NCI-H748 (cell line): Measurements from ENCODE around the gene SELENOM.

Experiments used
- DNase-seq: peaks from one replicate; lab custom pipeline; 2025; ENCODE audit not compliant: unreplicated experiment; lab: John Stamatoyannopoulos, UW

SELENOM gene

DNA sequence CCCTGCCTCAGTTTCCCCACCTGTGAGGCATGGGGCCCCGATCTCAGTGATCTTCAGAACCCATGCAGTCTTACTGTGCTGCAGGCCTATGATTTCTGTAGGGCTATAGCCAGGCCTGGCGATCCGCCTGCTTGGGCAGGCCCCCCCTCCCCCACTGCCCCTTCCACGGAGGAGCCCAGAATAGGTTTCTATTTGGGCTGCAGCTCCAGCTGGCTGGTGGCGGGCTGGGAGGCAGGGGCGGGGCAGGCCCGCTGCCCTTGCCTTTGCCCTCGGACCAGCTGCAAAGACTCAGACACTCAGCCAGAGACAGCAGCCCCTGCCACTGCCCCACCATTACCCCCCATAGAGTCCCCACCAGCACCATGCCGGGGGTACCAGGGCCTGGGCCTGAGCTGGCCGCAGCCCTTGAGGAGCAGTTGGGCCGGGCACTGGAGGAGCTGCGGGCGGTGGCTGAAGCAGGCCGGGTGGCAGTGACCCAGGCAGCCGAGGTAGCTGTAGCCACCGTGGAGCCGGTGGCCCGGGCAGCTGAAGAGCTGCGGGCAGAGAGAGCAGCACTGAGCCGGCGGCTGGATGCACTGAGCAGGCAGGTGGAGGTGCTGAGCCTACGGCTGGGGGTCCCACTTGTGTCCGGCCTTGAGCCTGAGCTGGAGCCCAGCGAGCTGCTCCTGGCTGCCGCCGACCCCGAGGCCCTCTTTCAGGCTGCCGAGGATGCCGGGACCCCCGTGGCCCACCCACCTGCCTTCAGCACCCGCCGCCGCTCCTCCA, 14.1 kb downstream of the SELENOM start:
- DNase-seq = no peak

DNA sequence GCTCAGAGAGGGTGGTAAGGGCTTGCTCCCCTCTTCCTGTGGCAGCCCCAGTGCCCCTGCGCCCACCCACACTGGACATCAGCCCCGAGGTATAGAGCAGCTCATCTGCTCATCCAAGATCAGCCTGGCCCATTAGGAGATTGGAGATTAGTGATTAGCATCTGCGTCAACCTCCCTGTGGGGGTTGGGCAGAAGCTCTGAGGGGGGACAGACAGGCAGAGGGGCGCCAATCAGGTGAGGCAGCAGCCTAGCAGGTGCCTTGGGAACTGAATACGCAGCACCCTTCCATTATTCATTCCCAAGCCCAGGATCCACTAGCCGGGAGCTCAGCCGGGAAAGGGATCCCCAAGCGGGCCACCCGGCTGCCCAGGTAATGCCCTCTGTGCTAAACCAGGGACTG, 15.2 kb downstream of the SELENOM start:
- DNase-seq = no peak

DNA sequence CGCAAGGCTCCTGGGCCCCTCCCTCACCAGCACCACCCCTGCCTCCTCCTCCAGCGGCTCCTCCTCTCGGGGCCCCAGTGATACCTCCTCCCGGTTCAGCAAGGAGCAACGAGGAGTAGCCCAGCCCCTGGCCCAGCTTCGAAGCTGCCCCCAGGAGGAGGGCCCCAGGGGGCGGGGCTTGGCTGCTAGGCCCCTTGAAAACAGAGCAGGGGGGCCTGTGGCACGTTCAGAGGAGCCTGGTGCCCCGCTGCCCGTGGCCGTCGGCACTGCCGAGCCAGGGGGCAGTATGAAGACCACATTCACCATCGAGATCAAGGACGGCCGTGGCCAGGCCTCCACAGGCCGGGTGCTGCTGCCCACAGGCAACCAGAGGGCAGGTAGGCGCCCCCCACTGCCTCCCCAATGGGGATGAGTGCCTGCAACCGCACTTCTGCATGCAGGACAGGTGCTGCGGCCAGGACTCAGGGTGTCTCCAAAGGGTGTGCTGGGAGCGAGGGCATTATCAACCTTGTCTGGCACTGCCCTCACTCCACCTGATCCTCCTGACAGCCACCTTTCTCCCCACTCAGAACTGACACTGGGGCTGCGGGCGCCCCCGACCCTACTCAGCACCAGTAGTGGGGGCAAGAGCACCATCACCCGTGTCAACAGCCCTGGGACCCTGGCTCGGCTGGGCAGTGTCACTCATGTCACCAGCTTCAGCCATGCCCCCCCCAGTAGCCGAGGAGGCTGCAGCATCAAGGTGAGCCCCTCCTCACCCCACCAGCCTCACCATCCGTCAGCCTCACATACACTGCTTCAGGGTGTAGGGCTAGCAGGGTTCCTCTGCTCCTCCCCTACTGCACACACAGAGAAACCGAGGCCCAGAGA, 16.0 kb downstream of the SELENOM start:
- DNase-seq = no peak

DNA sequence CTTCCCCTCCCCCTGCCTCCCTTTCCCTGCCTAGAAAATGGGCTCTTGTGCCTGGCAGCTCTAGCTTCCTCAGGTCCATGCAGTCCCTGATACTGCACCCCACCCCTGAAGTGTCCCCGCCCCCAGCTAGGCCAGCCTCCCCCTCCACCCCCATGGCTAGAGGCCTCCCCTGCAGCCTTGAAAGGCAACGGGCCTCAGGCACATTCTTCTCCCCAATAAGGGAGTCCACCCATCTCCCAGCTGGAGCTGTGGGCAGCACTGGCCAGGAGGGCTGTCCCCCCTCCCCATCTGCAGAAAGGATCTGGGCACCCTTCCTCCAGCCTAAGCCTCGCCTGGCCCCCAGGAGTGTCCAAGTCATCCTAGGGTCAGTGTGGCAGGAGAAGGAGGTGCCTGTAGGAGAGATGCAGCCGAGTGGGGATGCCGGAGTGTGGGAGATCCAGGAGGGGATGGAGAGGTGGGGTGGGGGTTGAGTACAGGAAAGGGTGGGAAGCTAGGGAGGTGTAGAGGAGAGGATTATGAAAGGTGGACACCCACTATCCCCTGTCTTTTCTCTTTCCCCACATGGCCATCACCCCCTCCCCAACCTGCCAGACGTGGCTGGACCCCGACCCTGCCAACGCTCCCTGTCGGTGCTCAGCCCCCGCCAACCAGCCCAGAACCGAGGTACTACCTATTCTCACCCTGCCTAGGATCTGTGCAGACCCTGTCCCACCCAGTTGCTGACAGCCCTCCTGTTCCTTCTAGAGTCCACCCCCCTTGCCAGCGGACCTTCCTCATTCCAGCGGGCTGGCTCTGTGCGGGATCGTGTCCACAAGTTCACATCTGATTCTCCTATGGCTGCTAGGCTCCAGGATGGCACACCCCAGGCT, 16.9 kb downstream of the SELENOM start:
- no peak for DNase-seq

DNA sequence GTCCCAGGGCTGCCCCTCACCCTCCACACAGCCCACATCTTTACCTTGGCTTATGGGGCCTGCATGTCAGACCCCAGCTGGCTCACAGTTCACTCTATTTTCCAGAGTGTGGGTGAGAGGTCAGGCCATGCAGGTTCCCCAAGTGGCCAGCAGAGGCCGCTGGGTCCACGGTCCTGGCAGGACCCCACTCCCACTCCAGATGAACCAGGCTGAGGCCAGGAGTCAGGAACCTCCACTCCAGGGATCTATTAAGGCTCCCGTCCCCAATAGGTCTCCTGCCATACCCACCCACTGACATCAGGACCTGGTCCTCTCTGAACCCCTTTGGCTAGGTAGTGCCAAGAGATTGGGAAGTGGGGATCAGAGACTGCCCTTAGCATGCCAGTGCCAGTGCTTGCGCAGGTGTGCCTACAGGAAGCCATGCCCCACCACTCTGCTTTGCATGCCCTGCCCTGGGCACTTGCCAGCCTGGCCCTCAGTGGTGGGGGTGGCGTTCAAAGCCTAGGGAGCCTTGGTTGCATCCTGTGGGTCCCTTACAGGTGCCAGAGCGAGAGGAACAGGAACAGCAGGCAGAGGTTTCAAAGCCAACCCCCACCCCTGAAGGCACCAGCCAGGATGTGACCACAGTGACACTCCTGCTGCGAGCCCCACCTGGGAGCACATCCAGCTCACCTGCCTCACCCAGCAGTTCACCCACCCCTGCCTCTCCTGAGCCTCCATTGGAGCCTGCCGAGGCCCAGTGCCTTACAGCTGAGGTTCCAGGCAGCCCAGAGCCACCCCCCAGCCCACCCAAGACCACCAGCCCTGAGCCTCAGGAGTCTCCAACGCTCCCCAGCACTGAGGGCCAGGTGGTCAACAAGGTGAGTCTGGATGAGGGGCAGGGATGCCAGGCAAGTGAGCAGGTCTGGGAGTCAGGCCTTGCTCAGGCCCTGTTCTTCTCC, 17.9 kb downstream of the SELENOM start:
- DNase-seq = peak; percentile 16

DNA sequence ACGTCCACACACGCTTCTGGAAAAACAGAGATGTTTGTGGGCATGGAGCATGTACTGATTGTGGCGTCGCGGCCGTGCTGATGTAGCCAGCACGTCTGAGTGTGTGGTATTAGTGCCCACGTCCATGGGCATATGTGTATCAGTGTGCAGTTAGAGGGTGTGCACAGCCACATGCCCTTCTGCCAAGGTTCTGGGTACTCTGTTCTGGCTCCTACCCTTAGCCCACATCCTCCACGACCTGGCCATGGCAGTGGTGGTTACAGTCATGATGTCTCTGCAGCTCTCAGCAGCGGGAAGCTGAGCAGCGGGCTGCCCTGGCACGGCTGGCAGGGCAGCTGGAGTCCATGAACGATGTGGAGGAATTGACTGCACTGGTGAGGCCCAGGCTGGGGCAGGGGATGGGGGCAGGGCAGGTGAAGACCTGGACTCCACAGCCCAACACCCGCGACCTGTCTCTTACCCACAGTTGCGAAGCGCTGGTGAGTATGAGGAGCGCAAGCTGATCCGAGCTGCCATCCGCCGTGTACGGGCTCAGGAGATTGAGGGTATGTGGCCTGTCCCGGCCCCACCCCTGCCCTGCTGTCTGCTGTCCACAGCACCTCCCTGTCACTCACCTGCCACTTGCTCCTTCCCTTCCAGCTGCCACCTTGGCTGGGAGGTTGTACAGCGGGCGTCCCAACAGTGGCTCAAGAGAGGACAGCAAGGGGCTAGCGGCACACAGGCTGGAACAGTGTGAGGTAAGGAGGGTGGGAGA, 19.0 kb downstream of the SELENOM start:
- DNase-seq = no peak

DNA sequence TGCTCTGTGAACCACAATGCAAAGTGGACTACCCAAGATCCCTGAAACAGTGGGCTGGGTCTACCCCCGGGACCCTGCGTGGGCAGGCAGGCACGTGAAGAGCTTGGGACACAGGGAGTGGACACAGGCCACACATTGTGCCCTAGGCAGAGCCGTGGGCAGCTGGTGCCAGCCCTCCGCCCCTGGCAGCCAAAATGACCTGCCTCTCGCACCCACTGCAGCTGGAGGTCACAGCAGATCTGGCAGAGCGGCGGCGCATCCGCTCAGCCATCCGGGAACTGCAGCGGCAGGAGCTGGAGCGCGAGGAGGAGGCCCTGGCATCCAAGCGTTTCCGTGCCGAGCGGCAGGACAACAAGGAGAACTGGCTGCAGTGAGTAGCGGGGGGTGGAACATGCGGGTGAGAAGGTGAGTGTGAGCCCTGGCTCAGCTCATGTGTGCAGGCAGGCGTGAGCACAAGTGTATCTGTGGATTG, 19.6 kb downstream of the SELENOM start:
- DNase-seq = no peak

DNA sequence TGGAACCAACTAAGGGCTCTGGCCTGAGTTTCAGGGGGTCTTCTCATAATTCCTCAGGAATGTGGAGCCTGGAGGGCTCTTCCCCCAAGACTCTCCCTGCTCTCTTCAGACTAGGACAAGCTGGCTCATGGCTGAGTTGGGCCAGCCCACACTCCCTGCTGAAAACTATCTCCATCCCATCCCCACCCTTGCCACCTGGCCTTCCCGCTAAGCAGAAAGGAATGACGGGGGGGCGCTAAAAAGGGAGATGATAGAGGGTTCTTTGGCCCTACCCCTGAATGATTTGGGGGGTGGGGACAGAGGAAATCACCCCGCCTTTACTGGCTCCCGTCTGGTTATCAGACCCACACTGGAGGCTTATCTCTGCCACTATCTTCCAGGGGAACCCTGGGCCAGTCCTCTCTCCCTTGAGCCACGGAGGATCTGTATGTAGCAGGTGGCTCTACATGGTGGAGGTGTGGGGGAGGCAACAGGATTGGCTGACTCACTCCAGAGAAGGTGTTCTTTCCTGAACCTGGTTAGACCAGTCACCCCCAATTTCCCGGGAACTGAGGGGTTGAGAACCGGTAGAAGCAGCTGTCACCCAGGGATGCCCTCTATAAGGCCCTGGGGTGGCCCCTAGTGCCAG, 20.6 kb downstream of the SELENOM start:
- DNase-seq = no peak

DNA sequence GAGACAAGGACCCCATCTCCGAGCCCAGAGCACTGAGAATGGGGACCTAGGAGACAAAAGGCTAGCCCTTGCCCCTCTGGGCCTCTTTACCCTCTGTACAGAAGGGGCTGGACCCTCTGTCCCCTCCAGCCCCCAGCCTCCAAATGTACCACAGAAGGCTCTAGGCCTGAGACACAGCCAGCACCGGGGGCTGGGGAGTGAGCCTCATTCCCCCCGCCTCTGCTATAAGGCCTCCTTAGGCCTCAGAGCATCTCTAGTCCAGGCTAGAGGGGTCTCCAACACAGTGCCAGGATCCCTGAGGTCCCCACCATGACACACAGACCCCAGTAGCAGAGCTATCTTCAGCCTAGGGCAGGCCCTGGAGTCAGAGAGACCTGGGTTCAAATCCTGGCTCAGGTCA, 21.4 kb downstream of the SELENOM start:
- no peak for DNase-seq

DNA sequence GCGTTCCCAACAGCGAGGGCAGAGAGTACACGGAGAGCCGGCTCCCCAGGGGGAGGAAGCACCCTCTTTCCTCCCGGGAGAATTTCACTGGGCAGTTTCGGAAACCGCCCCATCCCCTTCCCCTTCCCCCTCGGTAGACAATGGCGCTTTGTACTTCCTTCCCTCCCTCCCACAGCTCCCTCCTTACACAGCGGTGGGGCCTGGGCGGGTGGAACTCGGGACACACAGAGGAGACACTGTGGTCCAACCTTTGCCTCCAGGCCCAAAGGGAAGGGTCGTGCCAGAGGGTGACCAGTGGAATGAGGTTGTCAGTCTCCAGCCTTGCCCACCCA, 21.9 kb downstream of the SELENOM start:
- no peak for DNase-seq

DNA sequence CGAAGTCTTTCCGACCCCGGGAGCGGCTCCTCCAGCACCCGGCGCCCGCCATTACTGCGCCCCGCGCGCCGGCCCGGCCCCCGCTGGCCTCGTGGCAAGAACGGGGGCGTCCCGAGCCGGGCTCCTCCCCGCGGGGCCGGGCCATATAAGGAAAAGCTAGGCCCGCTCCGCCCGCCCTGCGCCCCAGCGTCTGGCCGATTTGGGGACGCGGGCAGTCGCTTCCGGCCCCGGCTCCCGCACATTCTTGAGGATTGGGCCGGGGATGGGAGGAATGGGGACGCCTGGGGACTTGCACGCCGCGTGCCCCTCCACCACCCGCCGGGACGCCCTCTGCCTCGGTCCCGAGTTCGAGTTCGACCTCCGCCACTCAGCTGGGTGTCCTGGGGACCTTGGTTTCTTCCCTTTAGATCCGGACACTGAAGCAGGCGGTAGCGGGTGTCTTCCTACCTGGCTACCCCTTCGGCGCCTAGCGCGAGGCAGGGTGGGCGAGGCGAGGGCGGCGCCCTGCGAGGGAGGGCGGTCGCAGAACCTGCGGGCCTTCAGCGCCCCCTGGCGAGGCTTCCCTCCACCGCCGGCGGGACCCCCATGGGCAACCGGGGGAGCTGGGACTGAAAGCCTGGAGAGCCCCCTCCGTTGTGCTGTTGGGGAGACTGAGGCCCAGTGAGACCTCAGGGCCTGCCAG, 22.4 kb downstream of the SELENOM start:
- peak; percentile 60 for DNase-seq

DNA sequence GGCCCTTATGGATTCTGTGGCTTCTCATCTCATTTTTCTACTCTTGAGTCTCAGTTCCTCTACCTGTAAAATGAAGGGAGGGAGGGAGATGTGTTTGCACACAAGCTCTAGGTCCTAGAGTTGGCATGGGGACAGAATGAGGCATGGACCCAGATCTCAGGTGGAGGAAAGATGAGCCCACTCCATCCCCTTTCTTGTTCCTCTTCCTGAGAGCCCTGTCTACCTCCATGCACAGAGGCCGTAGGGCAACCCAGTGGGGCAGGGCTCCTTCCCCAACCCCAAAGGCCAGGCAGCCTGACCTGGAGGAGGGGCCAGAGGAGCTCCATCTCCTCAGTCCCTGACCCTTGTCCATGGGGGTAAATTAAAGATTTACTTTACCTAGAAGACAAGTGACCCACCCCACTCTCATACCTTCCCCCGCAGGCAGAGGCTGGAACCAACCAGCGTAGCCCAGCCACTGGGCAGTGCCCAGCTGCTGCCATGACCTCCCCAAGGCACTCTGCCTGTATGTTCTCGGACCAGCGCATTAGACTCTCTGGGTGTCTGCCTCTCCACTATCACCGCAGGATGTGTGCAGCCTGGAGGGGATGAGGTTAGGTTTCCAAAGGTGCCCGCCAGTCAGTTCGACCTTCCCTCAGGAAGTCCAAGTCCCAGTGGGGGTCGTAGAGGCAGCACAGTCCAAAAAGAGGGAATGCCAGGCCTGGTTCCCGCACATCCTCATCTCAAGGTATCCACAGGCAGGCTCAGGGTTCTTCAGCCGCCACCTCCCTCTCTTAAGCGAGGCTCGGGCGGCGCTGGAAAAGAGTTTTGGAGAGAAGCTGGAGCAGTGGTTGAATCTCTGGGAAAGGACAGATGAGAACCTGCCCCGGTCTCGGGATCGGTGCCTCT, 23.2 kb downstream of the SELENOM start:
- DNase-seq = peak; percentile 28

DNA sequence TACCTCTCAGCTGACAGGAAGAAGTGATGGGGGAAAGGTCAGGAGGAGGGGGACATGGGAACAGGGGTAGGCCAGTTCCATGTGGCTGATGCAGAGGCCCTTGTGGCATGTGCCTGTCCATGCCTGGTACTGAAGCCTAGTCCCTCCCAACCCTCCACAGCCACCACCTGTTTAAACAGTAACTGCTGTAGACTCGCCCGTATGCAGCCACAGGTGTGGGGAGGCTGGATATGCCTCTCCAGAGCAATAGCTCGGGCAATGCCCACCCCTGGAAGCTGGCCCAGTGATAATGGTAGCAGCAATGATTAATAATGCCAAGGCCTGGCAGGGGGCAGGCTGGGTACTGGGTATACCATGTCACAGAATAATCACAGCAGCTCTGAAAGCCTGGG, 24.0 kb downstream of the SELENOM start:
- DNase-seq = peak; percentile 62

DNA sequence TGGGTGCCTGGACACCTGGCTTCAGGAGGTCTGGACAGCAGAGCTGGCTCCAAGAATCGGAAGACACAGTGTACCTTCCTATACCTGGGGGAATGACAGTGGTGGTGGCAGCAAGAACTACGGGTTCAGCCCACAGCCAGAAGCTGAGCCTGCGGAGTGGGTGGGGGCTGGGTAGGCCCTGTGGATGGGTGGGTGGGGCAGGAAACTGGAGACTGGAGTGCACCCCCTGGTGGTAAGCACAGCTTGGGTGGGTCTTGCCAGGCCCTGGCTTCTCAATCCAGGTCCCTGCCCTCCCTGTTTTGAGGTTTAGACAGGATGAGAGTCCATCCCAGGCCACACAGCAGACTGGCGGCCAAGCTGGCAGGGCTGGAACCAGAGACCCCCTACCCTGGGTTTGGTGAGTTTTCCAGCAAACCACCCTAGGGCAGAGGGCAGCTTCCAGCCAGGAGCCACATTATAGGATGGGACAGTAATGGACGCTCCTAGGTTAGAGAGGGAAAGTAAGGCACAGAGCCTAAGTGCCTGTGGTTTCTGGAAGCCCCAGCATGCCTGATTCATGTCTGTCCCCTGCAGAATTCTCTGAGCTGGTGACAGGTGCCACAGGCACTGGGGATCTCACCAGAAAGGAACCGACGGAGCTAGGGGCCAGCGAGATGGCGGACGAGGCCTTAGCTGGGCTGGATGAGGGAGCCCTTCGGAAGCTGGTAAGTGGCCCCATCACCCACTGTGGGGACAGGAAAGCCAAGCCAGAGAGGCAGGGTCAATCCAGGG, 24.6 kb downstream of the SELENOM start:
- peak; percentile 54 for DNase-seq

DNA sequence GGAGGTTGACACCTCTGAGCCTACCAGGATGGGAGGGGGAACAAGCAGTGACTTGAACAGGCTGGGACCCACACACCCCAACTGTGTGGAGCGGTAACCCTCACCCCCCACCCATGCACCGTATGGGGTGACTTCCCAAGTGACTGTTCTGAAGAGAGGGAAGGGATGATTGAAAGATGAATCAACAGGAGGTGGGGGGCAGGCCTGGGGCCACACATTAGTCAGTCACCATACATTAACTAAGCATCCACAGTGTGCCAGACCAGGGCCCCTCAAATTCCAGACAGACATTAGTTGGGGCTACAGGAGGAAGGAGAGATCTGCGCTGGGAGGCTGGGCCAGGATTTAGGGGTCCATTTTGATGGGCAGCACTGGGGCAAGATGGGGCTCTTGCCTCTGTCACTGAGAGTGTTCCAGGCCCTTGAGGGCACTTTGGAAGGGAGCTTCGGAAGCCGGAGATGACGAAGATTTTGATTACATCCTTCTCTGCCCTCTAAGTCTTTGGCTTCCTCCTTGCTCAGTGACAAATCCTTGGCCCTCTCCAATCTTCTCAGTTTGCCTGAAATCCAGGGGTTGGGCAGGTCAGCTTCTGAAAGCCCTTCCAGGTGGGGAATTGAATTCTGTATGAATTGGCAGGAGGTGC, 25.3 kb downstream of the SELENOM start:
- DNase-seq = no peak
